Caco-2 (cell line): Measurements from ENCODE around the gene TRIM66. TPM values are rescaled to one million over a fixed set of nuclear protein-coding genes. Genes with fewer than 3 reads are reported as not detected.
A peak's percentile ranks its signal among the peaks of the same experiment; 100 is the strongest.

ENCODE experiments used
- BruUV-seq: library from RNA; stranded (reverse); fragments of 400-500 nt; replicated peaks from 2 replicates; lab custom pipeline; 2021; lab: Mats Ljungman, UMichigan
- CTCF ChIA-PET: fragments of 300-600 bp; sonication (Branson Sonifier 250); formaldehyde crosslinking; loops from one replicate; lab custom pipeline; 2022; ENCODE audit warnings: antibody characterized with exemption; lab: Charles Lee
- POLR2A ChIA-PET: fragments of 300-600 bp; sonication (Branson Sonifier 250); formaldehyde crosslinking; loops from one replicate; lab custom pipeline; 2022; ENCODE audit warnings: antibody characterized with exemption; lab: Charles Lee
- DNase-seq, 2 experiments: peaks; one replicate each; pipeline versions ENCODE4 v3.0.0 to v3.0.0-alpha.2; 2020 to 2022
- H3K27me3 ChIP-seq: replicated peaks from 2 replicates; pipeline ENCODE4 v1.6.0; 2011; ENCODE audit warnings: low read length; ENCODE audit not compliant: control insufficient read depth, insufficient read depth
- H3K36me3 ChIP-seq: 2 replicates; pipeline ENCODE4 v1.5.1; 2011; ENCODE audit warnings: low read length; ENCODE audit not compliant: control insufficient read depth, insufficient read depth
- H3K4me1 ChIP-seq: fragments of 250-450 bp; sonication (Bioruptor Pico); 2 replicates; pipeline ENCODE4 v1.5.1; 2020; ENCODE audit warnings: mild to moderate bottlenecking
- H3K4me3 ChIP-seq: 2 replicates; pipeline ENCODE4 v1.5.1; 2011; ENCODE audit warnings: low read depth, mild to moderate bottlenecking, control low read depth, low read length
- H3K9me3 ChIP-seq: fragments of 250-450 bp; sonication (Bioruptor Pico); 2 replicates; pipeline ENCODE4 v1.5.1; 2020; ENCODE audit warnings: mild to moderate bottlenecking, moderate library complexity
- H3K27ac Mint-ChIP-seq: one replicate; pipeline ENCODE4 v1.8.0; 2022; ENCODE audit warnings: mixed read lengths; ENCODE audit not compliant: unreplicated experiment
- H3K27me3 Mint-ChIP-seq: one replicate; pipeline ENCODE4 v1.8.0; 2022; ENCODE audit warnings: mixed read lengths; ENCODE audit not compliant: insufficient read depth, unreplicated experiment
- H3K36me3 Mint-ChIP-seq: one replicate; pipeline ENCODE4 v1.8.0; 2022; ENCODE audit warnings: mild to moderate bottlenecking, mixed read lengths; ENCODE audit not compliant: insufficient read depth, unreplicated experiment
- H3K4me1 Mint-ChIP-seq: one replicate; pipeline ENCODE4 v1.8.0; 2022; ENCODE audit warnings: low read depth, mixed read lengths; ENCODE audit not compliant: unreplicated experiment
- H3K4me3 Mint-ChIP-seq: one replicate; pipeline ENCODE4 v1.8.0; 2022; ENCODE audit warnings: mild to moderate bottlenecking, moderate library complexity, mixed read lengths; ENCODE audit not compliant: unreplicated experiment
- H3K9me3 Mint-ChIP-seq: one replicate; pipeline ENCODE4 v1.8.0; 2022; ENCODE audit warnings: mixed read lengths; ENCODE audit not compliant: unreplicated experiment
- CTCF ChIP-seq, 2 experiments: fragments of 200-600 bp in 1 of 2; IDR thresholded peaks; 1 replicate in 1 of 2; 2 replicates in 1 of 2; pipeline versions ENCODE4 v1.5.1 to v1.8.0; 2011 to 2022; ENCODE audit warnings: antibody characterized with exemption in 1 of 2, control low read depth in 1 of 2, inconsistent platforms in 1 of 2, low read depth in 1 of 2, low read length in 1 of 2, mild to moderate bottlenecking in 1 of 2, moderate library complexity in 1 of 2; ENCODE audit not compliant: insufficient read depth in 1 of 2, severe bottlenecking in 1 of 2, unreplicated experiment in 1 of 2
- intact Hi-C: fragments of 100-400 bp; cut with micrococcal nuclease; formaldehyde crosslinking; loops from one replicate; pipeline ENCODE4 v1.10.0; 2022; ENCODE audit not compliant: unreplicated experiment
- total RNA-seq: library from RNA; stranded (reverse); gene quantifications from 2 replicates; pipeline ENCODE4 v1.2.3, GENCODE V29; 2022

The TRIM66 gene
- total RNA-seq, 1 experiment from 2014 or later: 18.4 TPM

GRCh38 chr11:8688414-8689362 is 6.2 kb upstream of the TRIM66 start:
- peak in 1 of 2 experiments; percentile 62 for TF ChIP-seq CTCF (IDR thresholded peaks at IDR 0.05; ENCODE audit: insufficient read depth in 1 of 2, low read depth in 1 of 2, low read length in 1 of 2, severe bottlenecking in 1 of 2, unreplicated experiment in 1 of 2)
- ChIA-PET CTCF (interaction anchor here (0.6 to 1.4 kb wide), 13 partner anchors 10 to 271 kb away, joined by 3 to 19 read pairs (median 4); no protein-coding TSS in a partner anchor), POLR2A (interaction anchor here (0.5 to 1.4 kb wide), 13 partner anchors 9 to 704 kb away, joined by 3 to 11 read pairs (median 5); partner anchors contain the start of gene TMEM9B)
- Histone ChIP-seq H3K27me3 (no peaks in the 10 kb centered on the region), H3K36me3 (peaks cover 12% of the 10 kb centered on the region), H3K4me3 (peak overlapping the region; percentile 54), H3K9me3 (no peaks in the 10 kb centered on the region), H3K4me1 (peaks cover 35% of the 10 kb centered on the region)
- Mint-ChIP-seq H3K4me3 (peak overlapping the region; percentile 67), H3K9me3 (no peaks in the 10 kb centered on the region), H3K36me3 (peaks cover 100% of the 10 kb centered on the region), H3K27me3 (no peaks in the 10 kb centered on the region), H3K27ac (peak overlapping the region; percentile 7), H3K4me1 (peaks cover 34% of the 10 kb centered on the region)
- TSS peak; percentile 67 for BruUV-seq
- peak; percentile 97 to 99 for DNase-seq
- intact Hi-C loops: loop anchor here (1.0 to 5.0 kb wide), 8 partner anchors 33 to 270 kb away; partner anchors contain the start of gene AKIP1

GRCh38 chr11:8686325-8686724 is 3.9 kb upstream of the TRIM66 start:
- no peak for TF ChIP-seq CTCF (IDR thresholded peaks at IDR 0.05; ENCODE audit: insufficient read depth in 1 of 2, low read depth in 1 of 2, low read length in 1 of 2, severe bottlenecking in 1 of 2, unreplicated experiment in 1 of 2)
- H3K27me3 Mint-ChIP-seq: no peaks in the 10 kb centered on the region
- POLR2A ChIA-PET: no interaction called here
- no peaks in the 10 kb centered on the region for H3K9me3 Mint-ChIP-seq
- Histone ChIP-seq H3K36me3 (peaks cover 7% of the 10 kb centered on the region), H3K9me3 (no peaks in the 10 kb centered on the region), H3K4me1 (peaks cover 38% of the 10 kb centered on the region), H3K4me3 (no peak overlapping the region), H3K27me3 (no peaks in the 10 kb centered on the region)
- H3K36me3 Mint-ChIP-seq: peaks cover 95% of the 10 kb centered on the region
- peak overlapping the region; percentile 67 for H3K4me3 Mint-ChIP-seq
- peaks cover 34% of the 10 kb centered on the region for H3K4me1 Mint-ChIP-seq
- H3K27ac Mint-ChIP-seq: no peak overlapping the region
- intact Hi-C loops: loop anchor here (5.0 kb wide), 1 partner anchor 226 kb away; the partner anchor contains the start of gene AKIP1
- CTCF ChIA-PET: no interaction called here
- BruUV-seq: no TSS peak
- DNase-seq: no peak

GRCh38 chr11:8685820-8686219 is 3.4 kb upstream of the TRIM66 start:
- H3K27me3 Mint-ChIP-seq: no peaks in the 10 kb centered on the region

More at GRCh38 chr11:8685820-8686219, 3.4 kb upstream of the TRIM66 start:
- no TSS peak for BruUV-seq
- intact Hi-C loops: loop anchor here (5.0 kb wide), 1 partner anchor 226 kb away; the partner anchor contains the start of gene AKIP1
- Mint-ChIP-seq H3K9me3 (peaks cover 3% of the 10 kb centered on the region), H3K4me1 (peaks cover 36% of the 10 kb centered on the region), H3K4me3 (peak overlapping the region; percentile 92), H3K36me3 (peaks cover 90% of the 10 kb centered on the region), H3K27ac (peak overlapping the region; percentile 18)
- no peaks in the 10 kb centered on the region for H3K27me3 ChIP-seq
- H3K9me3 ChIP-seq: no peaks in the 10 kb centered on the region
- peaks cover 7% of the 10 kb centered on the region for H3K36me3 ChIP-seq
- ChIA-PET POLR2A (no interaction called here), CTCF (no interaction called here)
- H3K4me3 ChIP-seq: no peak overlapping the region
- no peak for DNase-seq
- peaks cover 39% of the 10 kb centered on the region for H3K4me1 ChIP-seq
- TF ChIP-seq CTCF (IDR thresholded peaks at IDR 0.05; ENCODE audit: insufficient read depth in 1 of 2, low read depth in 1 of 2, low read length in 1 of 2, severe bottlenecking in 1 of 2, unreplicated experiment in 1 of 2): no peak
